ENCODE results near the gene FBXW7.

- TF ChIP-seq CTCF (IDR thresholded peaks at IDR 0.05) (no peak), POLR2AphosphoS5 (IDR thresholded peaks at IDR 0.05) (no peak), POLR2A (IDR thresholded peaks at IDR 0.05; ENCODE audit: low read depth) (no peak), EP300 (IDR thresholded peaks at IDR 0.05) (no peak)
Measured at GRCh38 chr4:152296386-152296785, 239.5 kb downstream of the FBXW7 start.
